ENCODE measurements around the gene ZNF594. TPM values are rescaled to one million over a fixed set of nuclear protein-coding genes. Genes with fewer than 3 reads are reported as not detected.
"Not testable (repeated sequence)": the region's sequence is repeated elsewhere in the genome, so short reads cannot be mapped to it uniquely, and the experiment has no call there.

The ZNF594 gene
- total RNA-seq, 1 donor from 2014 or later, result 4.7 TPM

DNA sequence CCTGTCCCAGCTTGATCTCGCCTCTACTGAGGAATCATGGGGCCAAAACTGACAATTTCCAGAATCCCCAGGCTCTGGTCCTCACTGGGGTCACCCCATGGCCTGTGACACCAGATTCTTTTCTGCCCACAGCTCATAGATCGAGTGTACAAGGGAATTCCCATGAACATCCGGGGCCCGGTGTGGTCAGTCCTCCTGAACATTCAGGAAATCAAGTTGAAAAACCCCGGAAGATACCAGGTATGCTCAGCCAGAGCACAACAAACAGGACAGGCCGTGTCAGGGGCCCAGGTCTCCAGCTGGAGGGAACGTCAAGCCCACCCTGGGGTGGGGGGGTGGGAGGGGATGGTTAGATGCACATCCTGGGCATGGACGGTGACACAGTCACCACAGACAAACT lies 58.4 kb downstream of the ZNF594 start:
- Mint-ChIP-seq H3K27me3 (ENCODE audit: low read depth) (peaks cover 2% of the 10 kb centered on the region), H3K4me1 (ENCODE audit: low read depth) (no peaks in the 10 kb centered on the region), H3K4me3 (ENCODE audit: unreplicated experiment) (no peak overlapping the region), H3K9me3 (ENCODE audit: low read depth) (no peaks in the 10 kb centered on the region), H3K36me3 (ENCODE audit: low read depth) (no peaks in the 10 kb centered on the region), H3K27ac (ENCODE audit: unreplicated experiment) (no peak overlapping the region)
- no peak for DNase-seq (ENCODE audit: low spot score)
- TF ChIP-seq, protein P1, sequence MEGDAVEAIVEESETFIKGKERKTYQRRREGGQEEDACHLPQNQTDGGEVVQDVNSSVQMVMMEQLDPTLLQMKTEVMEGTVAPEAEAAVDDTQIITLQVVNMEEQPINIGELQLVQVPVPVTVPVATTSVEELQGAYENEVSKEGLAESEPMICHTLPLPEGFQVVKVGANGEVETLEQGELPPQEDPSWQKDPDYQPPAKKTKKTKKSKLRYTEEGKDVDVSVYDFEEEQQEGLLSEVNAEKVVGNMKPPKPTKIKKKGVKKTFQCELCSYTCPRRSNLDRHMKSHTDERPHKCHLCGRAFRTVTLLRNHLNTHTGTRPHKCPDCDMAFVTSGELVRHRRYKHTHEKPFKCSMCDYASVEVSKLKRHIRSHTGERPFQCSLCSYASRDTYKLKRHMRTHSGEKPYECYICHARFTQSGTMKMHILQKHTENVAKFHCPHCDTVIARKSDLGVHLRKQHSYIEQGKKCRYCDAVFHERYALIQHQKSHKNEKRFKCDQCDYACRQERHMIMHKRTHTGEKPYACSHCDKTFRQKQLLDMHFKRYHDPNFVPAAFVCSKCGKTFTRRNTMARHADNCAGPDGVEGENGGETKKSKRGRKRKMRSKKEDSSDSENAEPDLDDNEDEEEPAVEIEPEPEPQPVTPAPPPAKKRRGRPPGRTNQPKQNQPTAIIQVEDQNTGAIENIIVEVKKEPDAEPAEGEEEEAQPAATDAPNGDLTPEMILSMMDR (IDR thresholded peaks at IDR 0.05), result no peak

- not testable (repeated sequence) for DNase-seq (ENCODE audit: low spot score); H3K36me3 Mint-ChIP-seq (ENCODE audit: low read depth); H3K9me3 Mint-ChIP-seq (ENCODE audit: low read depth); H3K4me1 Mint-ChIP-seq (ENCODE audit: low read depth); H3K27me3 Mint-ChIP-seq (ENCODE audit: low read depth); H3K4me3 Mint-ChIP-seq (ENCODE audit: unreplicated experiment); H3K27ac Mint-ChIP-seq (ENCODE audit: unreplicated experiment)
These were observed 59.0 kb downstream of the ZNF594 start for GRCh38 chr17:5132503-5133225.

DNA sequence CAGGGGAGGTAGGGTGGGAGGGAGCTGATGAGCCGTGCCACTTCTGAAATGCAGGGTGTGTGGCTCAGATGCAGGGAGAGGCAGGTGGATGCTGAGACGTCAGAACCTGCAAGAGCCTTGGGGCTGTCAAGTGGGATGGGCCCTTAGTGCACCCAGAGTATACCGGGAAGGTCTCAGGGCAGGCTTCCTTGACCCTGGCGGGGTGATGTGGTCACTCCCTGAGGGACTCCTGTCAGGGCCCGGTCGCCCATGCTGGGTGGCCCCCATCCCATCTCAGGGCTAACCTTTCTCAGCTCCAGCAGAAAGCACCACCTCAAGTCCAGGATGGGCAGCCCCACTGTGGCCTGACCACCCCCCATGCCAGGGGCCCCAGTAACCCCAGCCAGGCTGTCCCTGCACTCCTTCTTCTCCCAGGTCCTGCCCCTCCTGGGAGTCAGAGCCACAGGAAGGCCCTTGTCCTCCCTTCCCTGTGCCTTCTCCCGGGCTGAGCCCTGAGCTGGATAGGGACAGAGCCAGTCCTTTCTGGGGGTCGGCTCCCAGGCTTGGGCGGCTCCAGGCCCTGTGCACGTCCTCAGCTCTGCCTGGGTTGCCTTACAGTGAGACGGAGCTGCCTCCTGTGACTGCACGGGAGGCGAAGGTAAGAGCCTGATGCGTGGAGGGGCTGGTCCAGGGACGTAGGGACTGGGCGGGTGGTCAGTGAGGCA lies 59.7 kb downstream of the ZNF594 start:
- not testable (repeated sequence) for H3K27ac Mint-ChIP-seq (ENCODE audit: unreplicated experiment); H3K9me3 Mint-ChIP-seq (ENCODE audit: low read depth); H3K4me3 Mint-ChIP-seq (ENCODE audit: unreplicated experiment); DNase-seq (ENCODE audit: low spot score); H3K4me1 Mint-ChIP-seq (ENCODE audit: low read depth); H3K27me3 Mint-ChIP-seq (ENCODE audit: low read depth); H3K36me3 Mint-ChIP-seq (ENCODE audit: low read depth)

- Mint-ChIP-seq H3K27me3 (ENCODE audit: low read depth) (peaks cover 13% of the 10 kb centered on the region), H3K36me3 (ENCODE audit: low read depth) (no peaks in the 10 kb centered on the region), H3K9me3 (ENCODE audit: low read depth) (no peaks in the 10 kb centered on the region), H3K4me3 (ENCODE audit: unreplicated experiment) (no peak overlapping the region), H3K27ac (ENCODE audit: unreplicated experiment) (no peak overlapping the region), H3K4me1 (ENCODE audit: low read depth) (no peaks in the 10 kb centered on the region)
- DNase-seq (ENCODE audit: low spot score), result no peak
- TF ChIP-seq, protein P1 (IDR thresholded peaks at IDR 0.05), result no peak
These were observed 60.4 kb downstream of the ZNF594 start for GRCh38 chr17:5131146-5131715.

- DNase-seq (ENCODE audit: low spot score); H3K27ac Mint-ChIP-seq (ENCODE audit: unreplicated experiment); H3K4me1 Mint-ChIP-seq (ENCODE audit: low read depth); H3K4me3 Mint-ChIP-seq (ENCODE audit: unreplicated experiment); H3K36me3 Mint-ChIP-seq (ENCODE audit: low read depth); H3K9me3 Mint-ChIP-seq (ENCODE audit: low read depth): not testable (repeated sequence)
- peaks cover 15% of the 10 kb centered on the region for H3K27me3 Mint-ChIP-seq (ENCODE audit: low read depth)
These were observed 61.0 kb downstream of the ZNF594 start for GRCh38 chr17:5130687-5131086.

GRCh38 chr17:5130261-5130660 lies 61.4 kb downstream of the ZNF594 start:
- not testable (repeated sequence) for DNase-seq (ENCODE audit: low spot score); H3K4me3 Mint-ChIP-seq (ENCODE audit: unreplicated experiment); H3K36me3 Mint-ChIP-seq (ENCODE audit: low read depth); H3K4me1 Mint-ChIP-seq (ENCODE audit: low read depth); H3K9me3 Mint-ChIP-seq (ENCODE audit: low read depth); H3K27ac Mint-ChIP-seq (ENCODE audit: unreplicated experiment)
- peaks cover 15% of the 10 kb centered on the region for H3K27me3 Mint-ChIP-seq (ENCODE audit: low read depth)

DNA sequence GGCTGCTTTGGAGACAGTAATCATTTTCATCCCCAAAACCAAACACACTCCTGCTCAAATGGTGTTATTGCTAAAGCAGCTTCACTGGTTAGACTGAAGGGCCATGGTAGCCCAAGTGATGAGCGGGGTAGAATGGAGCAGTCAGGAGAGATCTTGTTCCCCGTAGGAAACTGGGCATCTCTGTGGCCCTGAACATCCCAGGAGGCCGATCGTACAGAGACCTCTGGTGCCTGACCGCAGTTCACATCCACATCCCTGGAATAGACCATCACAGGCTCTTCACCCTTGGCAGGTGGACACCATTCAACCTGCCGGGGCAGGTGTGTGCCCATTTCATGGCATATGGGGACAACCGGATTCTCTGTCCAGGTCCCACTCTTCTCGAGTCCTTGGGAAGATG lies 61.9 kb downstream of the ZNF594 start:
- peaks cover 15% of the 10 kb centered on the region for H3K27me3 Mint-ChIP-seq (ENCODE audit: low read depth)
- DNase-seq (ENCODE audit: low spot score); H3K4me3 Mint-ChIP-seq (ENCODE audit: unreplicated experiment); H3K27ac Mint-ChIP-seq (ENCODE audit: unreplicated experiment); H3K36me3 Mint-ChIP-seq (ENCODE audit: low read depth); H3K9me3 Mint-ChIP-seq (ENCODE audit: low read depth); H3K4me1 Mint-ChIP-seq (ENCODE audit: low read depth): not testable (repeated sequence)

Other genes with a start within 250 kb of the ZNF594 start
- 512 to 784 TPM (median 766 TPM) in 3 replicates for gene PFN1, start 243.3 kb downstream of the ZNF594 start, total RNA-seq
- 7.0 to 9.8 TPM (median 7.4 TPM) in 3 replicates for gene ENO3, start 240.7 kb downstream of the ZNF594 start, total RNA-seq
- gene SPAG7, start 224.1 kb downstream of the ZNF594 start, total RNA-seq, result 73.0 to 87.3 TPM (median 79.4 TPM) in 3 replicates
- 47.4 to 97.8 TPM (median 90.2 TPM) in 3 replicates for gene CAMTA2, start 204.2 kb downstream of the ZNF594 start, total RNA-seq
- gene INCA1, start 194.3 kb downstream of the ZNF594 start, total RNA-seq, result 0.74 to 1.5 TPM (median 0.85 TPM) in 3 replicates
- gene KIF1C, start 193.9 kb downstream of the ZNF594 start, total RNA-seq, result 141 to 193 TPM (median 174 TPM) in 3 replicates
- gene SLC52A1, start 156.4 kb downstream of the ZNF594 start, total RNA-seq, result not detected in 3 replicates
- 0.29 to 0.69 TPM (median 0.55 TPM) in 3 replicates for gene ZFP3, start 113.4 kb downstream of the ZNF594 start, total RNA-seq
- gene ZNF232, start 80.0 kb downstream of the ZNF594 start, total RNA-seq, result 7.4 to 8.3 TPM (median 8.0 TPM) in 3 replicates
- gene USP6, start 75.8 kb downstream of the ZNF594 start, total RNA-seq, result 0.10 to 0.15 TPM (median 0.12 TPM) in 3 replicates
- not detected in 3 replicates for gene SCIMP, start 43.0 kb upstream of the ZNF594 start, total RNA-seq
- 46.1 to 52.4 TPM (median 51.3 TPM) in 3 replicates for gene RABEP1, start 90.4 kb upstream of the ZNF594 start, total RNA-seq
- gene NUP88, start 227.8 kb upstream of the ZNF594 start, total RNA-seq, result 29.2 to 51.8 TPM (median 34.1 TPM) in 3 replicates
- 34.2 to 37.2 TPM (median 35.1 TPM) in 3 replicates for gene RPAIN, start 228.3 kb upstream of the ZNF594 start, total RNA-seq
- 65.6 to 82.8 TPM (median 71.3 TPM) in 3 replicates for gene C1QBP, start 247.3 kb upstream of the ZNF594 start, total RNA-seq

All from chondrocyte (in vitro differentiated cells).